Fibroblast of upper back skin (primary cell): Measurements from ENCODE around the gene FHDC1.

Source experiments
- DNase-seq: peaks from one replicate; pipeline ENCODE4 v3.0.0-alpha.2; 2013

The FHDC1 gene

DNA sequence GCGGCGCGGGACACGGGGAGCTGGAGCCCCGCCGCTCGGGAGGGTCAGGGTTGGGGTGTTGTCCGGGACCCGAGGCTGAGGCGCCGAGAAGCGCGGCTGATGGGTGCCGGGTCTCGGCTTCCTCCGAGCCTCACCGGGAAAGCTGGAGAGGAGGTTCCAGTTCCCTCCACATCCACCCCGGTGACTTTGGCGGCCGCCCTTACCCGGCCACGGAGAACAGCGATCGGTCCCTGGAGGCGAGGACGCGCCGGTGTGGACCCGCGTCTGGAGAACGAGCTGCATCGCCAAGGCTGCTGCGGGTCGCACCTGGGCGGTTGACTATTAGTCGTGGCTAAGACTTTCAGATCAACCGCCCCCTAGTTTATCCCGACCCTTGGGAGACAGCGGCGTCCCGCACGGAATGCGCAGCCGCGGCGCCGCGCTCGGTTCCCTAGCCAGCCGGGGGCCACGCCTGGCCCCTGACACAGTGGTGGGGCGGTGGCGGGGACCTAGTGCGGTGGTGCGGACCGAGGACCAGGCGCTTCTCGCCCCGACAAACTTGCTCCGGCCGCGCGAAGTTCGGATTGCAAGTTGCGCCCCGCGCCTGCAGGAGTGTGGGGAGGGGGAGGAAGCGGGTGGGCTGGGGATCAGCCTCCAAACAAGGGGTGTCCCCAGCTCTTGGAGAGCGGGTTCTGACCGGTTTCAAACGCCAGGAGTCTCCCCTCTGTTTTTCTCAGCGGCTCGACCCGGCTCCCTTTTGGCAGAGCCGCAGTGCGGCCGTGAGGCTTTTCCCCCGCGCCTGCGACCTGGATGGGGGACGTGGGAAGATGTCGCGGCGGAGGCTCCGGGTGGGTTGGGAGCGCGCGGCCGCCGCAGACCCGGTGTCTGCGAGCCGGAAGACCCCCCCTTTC lies 568 bp downstream of the FHDC1 start:
- no peak for DNase-seq

- DNase-seq, result peak; percentile 30
Observed at GRCh38 chr4:152937336-152938236, 1.5 kb downstream of the FHDC1 start.

DNA sequence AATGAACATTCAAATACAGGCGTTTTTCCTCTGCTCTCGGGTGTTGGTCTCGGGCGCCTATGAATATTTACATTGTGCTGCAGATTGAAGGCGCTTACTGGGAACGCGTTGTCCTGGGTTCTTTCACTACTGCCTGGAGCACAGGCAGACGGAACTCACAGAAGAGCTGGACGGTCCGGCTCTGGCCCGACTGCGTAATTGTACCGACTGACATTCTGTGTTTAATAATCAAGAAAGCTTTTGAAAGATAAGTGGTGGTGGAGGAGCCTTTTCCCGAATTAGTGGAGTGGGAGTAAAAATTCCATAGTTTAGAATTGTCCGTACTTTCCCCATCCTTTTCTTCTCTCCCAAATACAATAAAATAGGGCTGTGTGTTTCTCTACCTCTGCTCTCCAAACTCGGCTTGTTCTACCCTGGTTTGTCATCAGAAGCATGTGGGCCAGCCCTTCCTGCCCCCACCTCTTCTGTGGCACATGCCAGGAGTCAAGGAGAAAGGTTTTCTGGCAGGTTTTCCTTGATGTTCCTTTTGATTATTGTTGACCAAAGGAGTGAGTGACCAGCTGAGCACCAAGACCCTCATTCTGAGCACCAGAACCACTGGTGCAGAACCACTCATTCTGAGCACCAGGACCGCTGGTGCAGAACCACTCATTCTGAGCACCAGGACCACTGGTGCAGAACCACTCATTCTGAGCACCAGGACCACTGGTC lies 2.3 kb downstream of the FHDC1 start:
- no peak for DNase-seq

DNA sequence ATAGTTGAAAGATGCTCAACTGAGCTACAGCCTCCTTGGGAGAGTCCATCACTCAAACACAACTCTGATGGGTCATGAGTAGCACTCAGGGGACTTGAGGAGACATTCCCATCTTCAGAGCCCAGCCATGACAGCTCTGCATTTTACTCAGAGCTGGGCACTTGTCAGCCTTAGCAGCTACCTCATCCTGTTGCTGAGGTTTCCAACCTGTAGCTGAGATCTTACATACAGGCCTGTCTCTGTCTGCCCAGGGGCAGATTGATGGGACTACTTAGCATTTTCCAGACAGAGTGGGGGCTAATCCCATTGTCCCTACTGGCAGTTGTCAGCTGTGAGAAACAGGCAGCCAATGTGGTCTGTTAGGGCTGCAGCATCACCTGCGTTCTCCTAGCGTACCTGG lies 3.5 kb downstream of the FHDC1 start:
- DNase-seq, result no peak

DNA sequence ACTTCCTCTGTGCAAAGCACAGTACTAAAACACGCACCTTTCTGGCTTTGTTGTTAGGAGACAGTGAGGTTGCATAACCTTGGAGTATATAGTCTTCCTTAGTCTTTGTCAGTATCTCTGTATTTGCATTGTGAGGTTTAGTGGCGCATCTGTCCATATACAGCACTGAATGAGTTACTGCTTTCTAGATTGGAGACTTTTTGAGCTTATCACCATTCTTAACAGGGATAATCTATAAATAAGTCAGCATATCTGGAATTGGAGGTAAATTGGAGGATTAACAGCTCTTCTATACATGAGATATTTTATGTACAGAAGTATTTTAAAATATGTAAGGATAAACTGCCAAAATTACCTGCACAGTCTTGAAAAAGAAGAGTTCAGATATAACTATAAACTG lies 4.3 kb downstream of the FHDC1 start:
- no peak for DNase-seq

DNA sequence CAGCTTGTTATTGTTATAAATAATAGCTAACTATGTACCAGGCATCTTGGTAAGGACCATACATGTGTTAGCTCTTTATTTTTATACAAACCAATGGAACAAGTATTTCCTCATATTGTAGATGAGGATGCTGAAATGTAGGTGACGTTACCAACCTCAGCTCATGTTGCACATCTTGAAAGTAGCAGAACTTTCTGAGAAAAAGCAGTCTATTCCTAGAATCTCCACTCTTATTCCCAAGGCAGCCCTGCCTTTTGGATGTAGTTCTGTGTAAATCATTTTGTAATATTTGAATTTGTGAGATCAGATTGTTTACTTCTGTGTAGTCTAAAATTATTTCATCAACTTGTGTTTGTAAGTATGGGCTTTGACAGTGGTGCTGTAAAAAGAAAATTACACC lies 5.3 kb downstream of the FHDC1 start:
- no peak for DNase-seq

GRCh38 chr4:152942346-152942745 lies 6.2 kb downstream of the FHDC1 start:
- DNase-seq, result no peak

- peak; percentile 86 for DNase-seq
Observed at GRCh38 chr4:152943672-152944071, 7.5 kb downstream of the FHDC1 start.

- no peak for DNase-seq
Observed at GRCh38 chr4:152944666-152945320, 8.7 kb downstream of the FHDC1 start.

DNA sequence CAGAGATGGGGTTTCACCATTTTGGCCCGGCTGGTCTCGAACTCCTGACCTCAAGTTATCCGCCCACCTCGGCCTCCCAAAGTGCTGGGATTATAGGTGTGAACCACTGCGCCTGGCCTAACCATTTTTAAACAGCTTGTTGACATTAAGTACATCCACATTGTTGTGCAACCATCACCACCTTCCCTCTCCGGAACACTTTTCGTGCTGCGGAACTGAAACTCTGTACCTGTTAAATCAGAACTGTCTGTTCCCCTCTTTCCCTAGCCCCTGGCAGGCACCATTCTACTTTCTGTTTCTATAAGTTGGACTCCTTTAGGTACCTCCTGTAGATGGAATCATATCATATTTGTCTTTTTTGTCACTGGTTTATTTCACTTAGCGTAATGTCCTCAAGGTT lies 9.5 kb downstream of the FHDC1 start:
- no peak for DNase-seq

- no peak for DNase-seq
Observed at GRCh38 chr4:152946446-152946845, 10.3 kb downstream of the FHDC1 start.

DNA sequence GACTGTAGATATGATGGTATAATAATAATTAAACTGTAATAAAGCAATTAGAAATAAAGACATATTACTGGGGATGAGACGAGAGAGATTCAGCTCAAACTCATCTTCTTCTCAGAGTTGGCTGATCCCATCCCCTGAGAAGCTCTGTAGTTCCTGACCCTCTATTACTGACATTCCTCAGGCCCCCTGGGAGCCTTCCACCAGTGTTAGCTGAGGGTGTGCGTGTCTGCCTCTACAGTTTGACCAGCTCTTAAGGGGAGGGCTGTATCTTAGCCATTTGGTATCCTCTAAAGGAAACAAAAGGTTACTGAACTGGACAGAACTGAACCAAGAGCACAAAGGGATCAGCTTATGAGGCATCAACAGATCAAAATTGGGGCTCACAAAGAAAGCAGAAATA lies 11.2 kb downstream of the FHDC1 start:
- DNase-seq, result peak; percentile 46

- DNase-seq, result no peak
Observed at GRCh38 chr4:152949930-152950329, 13.8 kb downstream of the FHDC1 start.

DNA sequence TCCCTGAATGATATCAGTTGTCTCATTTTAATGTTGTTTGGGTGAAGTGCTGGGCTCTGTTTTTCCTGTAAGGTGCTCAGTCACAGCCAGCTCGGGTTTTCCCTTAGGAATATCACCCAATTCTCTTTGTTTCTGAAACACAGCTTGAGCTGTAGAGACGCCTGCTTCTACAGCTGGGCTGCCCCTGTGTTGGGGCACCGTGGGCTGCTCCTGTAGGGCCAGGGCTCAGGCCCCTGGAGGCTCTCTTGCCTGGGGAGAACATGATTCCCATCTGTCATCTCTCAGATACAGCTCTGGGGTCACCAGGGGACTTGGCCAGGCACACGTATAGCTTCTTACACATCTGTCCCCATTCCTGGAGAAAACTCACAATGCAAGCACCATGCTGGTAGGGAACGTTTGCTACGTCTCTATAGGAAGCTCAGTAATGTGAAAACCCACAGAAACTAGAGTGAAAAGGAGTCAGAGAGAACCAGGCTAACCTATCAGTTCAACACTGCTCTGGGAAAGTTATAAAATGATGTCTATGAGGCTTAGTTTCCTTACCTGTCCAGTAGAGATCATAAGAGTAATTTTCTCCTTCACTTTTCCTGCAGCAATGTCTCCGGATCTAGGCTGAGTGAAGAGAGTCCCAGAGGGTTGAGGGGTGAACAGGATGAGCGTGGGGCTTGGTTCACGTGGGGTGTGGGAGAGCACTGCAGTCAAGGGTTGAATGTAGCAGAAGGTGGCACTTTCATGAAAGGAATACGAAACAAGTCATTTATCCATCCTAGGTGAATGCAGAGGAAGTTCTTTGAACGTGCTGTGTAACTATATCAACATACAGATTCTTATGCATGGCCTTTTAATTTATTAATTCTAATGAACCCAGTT lies 14.5 kb downstream of the FHDC1 start:
- DNase-seq, result no peak

DNA sequence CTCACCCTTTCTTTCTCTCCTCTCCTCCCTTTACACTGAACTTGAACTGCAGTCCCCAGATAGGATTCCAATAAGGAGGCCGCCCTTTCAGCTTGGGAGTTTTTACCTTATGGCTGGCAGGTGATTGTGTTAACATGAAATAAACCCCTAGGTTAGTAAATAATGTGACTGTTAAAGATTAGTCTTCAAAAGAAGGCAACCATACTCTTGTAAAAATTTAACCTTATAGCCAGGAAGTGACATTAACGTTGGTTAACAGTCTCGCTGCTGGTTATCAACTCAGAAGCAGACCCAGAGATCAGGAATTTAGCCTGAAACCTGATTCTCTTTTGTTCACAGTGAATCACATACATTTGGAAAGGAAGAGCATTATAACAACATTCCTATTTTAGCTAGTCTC lies 15.2 kb downstream of the FHDC1 start:
- DNase-seq, result no peak

GRCh38 chr4:152953514-152953913 lies 17.4 kb downstream of the FHDC1 start:
- no peak for DNase-seq

DNA sequence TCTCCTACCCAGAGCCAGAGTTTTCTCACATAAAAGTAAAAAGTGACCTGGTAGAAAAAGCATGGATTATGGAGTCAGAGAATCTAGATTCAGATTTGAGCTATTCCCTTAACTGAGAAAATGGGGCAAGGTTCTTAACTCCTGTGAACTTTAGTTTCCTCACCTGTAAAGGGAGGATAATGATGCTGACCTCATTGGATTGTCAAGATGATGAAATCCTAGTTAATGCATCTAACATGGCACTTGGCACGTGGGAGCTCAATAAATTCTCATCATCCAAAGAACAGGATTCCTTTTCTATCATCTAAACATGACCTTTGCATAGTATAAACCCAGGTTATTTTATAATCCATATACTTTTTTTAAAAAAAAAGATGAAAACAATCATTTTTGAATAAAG lies 18.6 kb downstream of the FHDC1 start:
- DNase-seq, result no peak

DNA sequence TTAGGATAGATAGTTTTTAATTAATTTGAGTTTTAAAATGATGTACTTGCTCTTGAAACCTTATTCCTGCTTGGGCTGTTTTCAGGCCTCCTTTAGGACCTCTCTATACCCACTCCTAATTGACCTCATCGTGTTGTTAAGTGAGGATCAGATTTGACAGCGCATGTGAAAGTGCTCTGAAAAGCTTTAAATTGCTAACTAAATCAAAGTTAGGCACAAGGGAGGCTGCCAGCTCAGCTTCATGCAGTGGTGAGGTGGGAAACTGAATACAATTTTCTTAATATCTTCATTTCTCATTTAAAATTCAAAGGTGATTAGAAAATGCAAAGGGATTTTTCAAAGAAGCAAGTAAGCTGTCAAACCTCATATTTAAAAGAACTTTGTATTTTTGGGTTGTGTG lies 20.0 kb downstream of the FHDC1 start:
- DNase-seq, result no peak

GRCh38 chr4:152956650-152957436 lies 20.7 kb downstream of the FHDC1 start:
- DNase-seq, result peak; percentile 46

DNA sequence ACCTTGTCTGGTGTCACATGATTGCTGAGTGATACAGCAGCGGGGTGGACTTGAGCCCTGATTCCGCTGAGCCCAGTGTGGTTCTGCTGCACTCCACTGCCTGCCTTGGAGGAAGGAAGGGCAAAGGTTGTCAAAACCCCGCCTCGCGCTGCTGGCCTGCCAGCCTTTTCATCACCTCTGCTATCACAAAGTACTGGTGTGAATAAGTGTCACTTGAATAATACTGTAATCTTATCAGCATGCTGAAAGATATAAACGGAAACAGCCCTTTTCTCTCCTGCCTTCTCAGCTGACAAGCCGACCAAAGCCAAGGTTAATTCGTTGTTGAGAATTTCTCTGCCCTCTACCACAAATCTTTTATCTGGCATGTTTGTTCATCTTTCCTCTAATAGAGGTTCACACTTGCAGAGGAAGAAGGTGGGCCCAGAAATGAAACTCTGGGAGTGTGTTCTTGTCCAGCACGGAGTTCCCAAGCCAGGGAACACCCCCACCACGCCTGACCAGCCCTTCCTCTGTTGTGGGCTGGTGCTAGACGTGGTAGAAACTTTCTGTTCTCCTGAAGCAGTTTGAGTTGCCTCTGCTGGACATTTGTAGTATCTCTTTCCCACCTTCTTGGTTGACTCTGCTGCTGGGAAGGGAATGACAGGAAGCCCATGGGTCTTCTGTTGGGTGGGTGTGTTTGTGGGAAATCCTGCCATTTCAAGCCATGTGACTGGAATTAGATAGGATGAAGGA lies 21.5 kb downstream of the FHDC1 start:
- no peak for DNase-seq
